Activated naive CD4-positive, alpha-beta T cell treated with anti-CD3 and anti-CD28 coated beads for 36 hours (primary cell): Measurements from ENCODE around the gene NOL3. TPM values are rescaled to one million over a fixed set of nuclear protein-coding genes. Genes with fewer than 3 reads are reported as not detected.

Source experiments
- CTCF ChIA-PET: fragments of 350-600 bp; sonication (Branson Sonifier 250); formaldehyde crosslinking; loops from one replicate; lab custom pipeline; 2021; ENCODE audit warnings: antibody characterized with exemption; lab: Charles Lee
- DNase-seq: peaks from one replicate; pipeline ENCODE4 v3.0.0-alpha.2; 2020
- H3K27ac Mint-ChIP-seq: one replicate; pipeline ENCODE4 v1.8.0; 2021; ENCODE audit warnings: mild to moderate bottlenecking, mixed read lengths
- H3K27me3 Mint-ChIP-seq: one replicate; pipeline ENCODE4 v1.8.0; 2021; ENCODE audit warnings: low read depth, mixed read lengths
- H3K36me3 Mint-ChIP-seq: one replicate; pipeline ENCODE4 v1.8.0; 2021; ENCODE audit warnings: low read depth, mixed read lengths
- H3K4me1 Mint-ChIP-seq: one replicate; pipeline ENCODE4 v1.8.0; 2021; ENCODE audit warnings: low read depth, mixed read lengths
- H3K4me3 Mint-ChIP-seq: one replicate; pipeline ENCODE4 v1.8.0; 2021; ENCODE audit warnings: mild to moderate bottlenecking, moderate library complexity, mixed read lengths
- H3K9me3 Mint-ChIP-seq: one replicate; pipeline ENCODE4 v1.8.0; 2021; ENCODE audit warnings: mixed read lengths
- intact Hi-C: fragments of 100-400 bp; cut with micrococcal nuclease; formaldehyde crosslinking; loops from one replicate; pipeline ENCODE4 v1.15.1; 2023
- microRNA-seq: library from miRNA; unstranded; fragments of <30 nt; microRNA quantifications from one replicate; pipeline ENCODE4 v1.2.0, GENCODE V29; 2022; ENCODE audit warnings: borderline microRNAs expressed, borderline replicate concordance
- total RNA-seq, 2 experiments: library from RNA; stranded (reverse); gene quantifications; one replicate each; pipeline ENCODE4 v1.2.3, GENCODE V29; 2021

NOL3 gene
- total RNA-seq, 2 experiments from 2014 or later, result 3.8 to 4.4 TPM

DNA sequence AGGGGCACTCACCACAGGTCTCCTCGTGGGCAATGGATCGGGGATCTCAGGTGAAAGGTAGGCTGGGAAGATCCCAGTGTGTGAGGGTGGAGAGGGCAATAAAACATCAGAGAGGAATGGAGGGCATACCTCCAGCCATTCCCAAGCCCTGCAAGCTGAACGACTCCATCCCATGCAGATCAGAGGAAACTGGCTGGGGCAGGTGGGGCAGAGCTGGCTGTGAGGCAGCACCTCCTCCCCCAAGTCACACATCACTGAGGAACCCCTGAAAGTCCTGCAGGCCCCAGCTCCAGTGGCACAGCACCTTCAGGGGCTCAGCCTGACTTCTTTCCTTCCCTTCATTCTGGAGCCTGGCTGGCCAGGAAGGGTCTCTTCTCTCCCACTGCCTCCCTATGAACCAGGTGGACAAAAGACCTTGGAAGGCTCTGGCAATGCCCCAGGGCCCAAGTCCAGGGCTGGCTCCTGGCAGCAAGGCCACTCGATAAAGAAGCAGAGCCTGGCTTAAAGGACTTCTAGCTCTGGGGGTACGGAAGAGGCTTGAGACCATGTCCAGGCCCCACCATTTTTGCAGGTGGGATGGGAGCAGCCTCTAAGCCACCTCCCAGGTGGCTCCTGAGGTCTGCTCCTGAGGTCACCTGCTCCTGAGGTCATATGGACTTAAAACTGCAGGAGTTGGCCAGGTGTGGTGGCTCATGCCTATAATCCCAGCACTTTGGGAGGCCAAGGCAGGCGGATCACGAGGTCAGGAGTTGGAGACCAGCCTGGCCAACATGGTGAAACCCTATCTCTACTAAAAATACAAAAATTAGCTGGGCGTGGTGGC, 43.1 kb downstream of the NOL3 start:
- Mint-ChIP-seq H3K27me3 (no peaks in the 10 kb centered on the region), H3K9me3 (no peaks in the 10 kb centered on the region), H3K4me1 (no peaks in the 10 kb centered on the region), H3K4me3 (no peak overlapping the region), H3K36me3 (no peaks in the 10 kb centered on the region), H3K27ac (no peak overlapping the region)
- CTCF ChIA-PET, result interaction anchor here (0.5 to 0.7 kb wide), 4 partner anchors 8 to 768 kb away, joined by 4 to 8 read pairs (median 6); no protein-coding TSS in a partner anchor
- intact Hi-C loops, result no loop called here
- no peak for DNase-seq

GRCh38 chr16:67215706-67216105, 45.4 kb downstream of the NOL3 start:
- DNase-seq, result no peak
- Mint-ChIP-seq H3K27ac (no peak overlapping the region), H3K4me1 (no peaks in the 10 kb centered on the region), H3K9me3 (no peaks in the 10 kb centered on the region), H3K4me3 (no peak overlapping the region), H3K36me3 (no peaks in the 10 kb centered on the region), H3K27me3 (no peaks in the 10 kb centered on the region)
- CTCF ChIA-PET, result no interaction called here
- intact Hi-C loops, result no loop called here

GRCh38 chr16:67216612-67217490, 46.5 kb downstream of the NOL3 start:
- Mint-ChIP-seq H3K36me3 (no peaks in the 10 kb centered on the region), H3K9me3 (no peaks in the 10 kb centered on the region), H3K27ac (no peak overlapping the region), H3K27me3 (no peaks in the 10 kb centered on the region), H3K4me3 (no peak overlapping the region), H3K4me1 (no peaks in the 10 kb centered on the region)
- intact Hi-C loops, result no loop called here
- CTCF ChIA-PET, result interaction anchor here (0.7 to 1.2 kb wide), 2 partner anchors 16 to 19 kb away, joined by 3 to 7 read pairs; no protein-coding TSS in a partner anchor
- DNase-seq, result no peak

DNA sequence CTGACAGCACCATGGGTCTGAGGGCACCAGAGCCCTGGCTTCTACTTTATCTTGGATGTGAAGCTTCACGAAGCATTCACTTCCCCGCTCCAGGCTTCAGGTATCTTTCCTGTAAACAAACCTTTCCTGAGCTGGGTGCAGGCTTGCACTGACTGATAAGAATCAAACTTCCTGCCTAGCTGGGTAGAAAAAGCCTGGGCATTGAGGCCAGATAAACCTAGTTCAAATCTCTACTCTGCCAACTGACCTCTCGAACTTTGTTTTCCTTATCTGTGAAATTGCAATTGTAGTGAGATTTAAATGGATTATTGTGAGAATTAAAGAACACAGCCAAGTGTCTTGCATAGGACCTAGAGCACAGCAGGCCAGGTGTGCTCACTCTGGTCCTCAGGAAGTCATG, 53.7 kb downstream of the NOL3 start:
- Mint-ChIP-seq H3K27ac (peak overlapping the region; percentile 20), H3K4me3 (no peak overlapping the region), H3K27me3 (no peaks in the 10 kb centered on the region), H3K9me3 (no peaks in the 10 kb centered on the region), H3K4me1 (peaks cover 51% of the 10 kb centered on the region), H3K36me3 (peaks cover 4% of the 10 kb centered on the region)
- intact Hi-C loops, result no loop called here
- no peak for DNase-seq
- CTCF ChIA-PET, result interaction anchor here (0.8 to 1.5 kb wide), 3 partner anchors 26 to 175 kb away, joined by 3 read pairs; no protein-coding TSS in a partner anchor

Small RNAs within 50 kb of the gene (microRNA-seq; reads per million reads assigned to microRNA genes)
- gene MIR328, result 73.5 reads per million, percentile 54 among the genes with 10 or more reads in this experiment

Other genes starting within 250 kb of the NOL3 start
- under 1 TPM in 1 of 2 experiments, not detected in 1; 0.25 TPM for gene RRAD, start 245.0 kb upstream of the NOL3 start, total RNA-seq
- gene CIAO2B, start 236.1 kb upstream of the NOL3 start, total RNA-seq, result 100 to 1,000 TPM; 169 to 173 TPM
- 10 to 100 TPM; 20.0 to 22.0 TPM for gene CES2, start 235.0 kb upstream of the NOL3 start, total RNA-seq
- under 1 TPM; 0.17 to 0.55 TPM for gene CES3, start 209.3 kb upstream of the NOL3 start, total RNA-seq
- gene CES4A, start 181.9 kb upstream of the NOL3 start, total RNA-seq, result 1 to 10 TPM; 4.9 to 5.1 TPM
- gene CBFB, start 141.4 kb upstream of the NOL3 start, total RNA-seq, result 10 to 100 TPM; 79.6 to 86.8 TPM
- gene PHAF1, start 60.6 kb upstream of the NOL3 start, total RNA-seq, result 1 to 10 TPM; 7.8 to 8.4 TPM
- gene B3GNT9, start 19.5 kb upstream of the NOL3 start, total RNA-seq, result 1 to 10 TPM; 1.1 to 1.2 TPM
- gene TRADD, start 10.6 kb upstream of the NOL3 start, total RNA-seq, result 10 to 100 TPM; 17.7 to 21.1 TPM
- gene FBXL8, start 10.6 kb upstream of the NOL3 start, total RNA-seq, result 10 to 100 TPM; 13.8 to 15.3 TPM
- 10 to 100 TPM; 11.1 to 12.3 TPM for gene HSF4, start 5.8 kb upstream of the NOL3 start, total RNA-seq
- 10 to 100 TPM; 21.9 to 24.0 TPM for gene MATCAP1, start 13.4 kb downstream of the NOL3 start, total RNA-seq
- not detected for gene EXOC3L1, start 19.6 kb downstream of the NOL3 start, total RNA-seq
- 10 to 100 TPM; 65.1 to 66.5 TPM for gene E2F4, start 21.6 kb downstream of the NOL3 start, total RNA-seq
- gene ELMO3, start 28.6 kb downstream of the NOL3 start, total RNA-seq, result 1 to 10 TPM; 3.8 to 4.4 TPM
- gene TMEM208, start 56.6 kb downstream of the NOL3 start, total RNA-seq, result 10 to 100 TPM; 24.6 to 29.4 TPM
- gene FHOD1, start 76.9 kb downstream of the NOL3 start, total RNA-seq, result 10 to 100 TPM; 70.7 to 73.7 TPM
- gene SLC9A5, start 78.4 kb downstream of the NOL3 start, total RNA-seq, result 1 to 10 TPM; 5.2 TPM
- gene PLEKHG4, start 109.0 kb downstream of the NOL3 start, total RNA-seq, result 10 to 100 TPM; 14.3 to 14.4 TPM
- 1 to 10 TPM; 1.0 to 1.3 TPM for gene KCTD19, start 156.2 kb downstream of the NOL3 start, total RNA-seq
- under 1 TPM in 1 of 2 experiments, not detected in 1; 0.64 TPM for gene LRRC36, start 156.3 kb downstream of the NOL3 start, total RNA-seq
- not detected for gene TPPP3, start 223.0 kb downstream of the NOL3 start, total RNA-seq
- gene ZDHHC1, start 245.9 kb downstream of the NOL3 start, total RNA-seq, result under 1 TPM; 0.12 to 0.32 TPM